ENCODE data around the gene FANCD2OS. TPM values are rescaled to one million over a fixed set of nuclear protein-coding genes. Genes with fewer than 3 reads are reported as not detected.
"Not testable (repeated sequence)": the region's sequence is repeated elsewhere in the genome, so short reads cannot be mapped to it uniquely, and the experiment has no call there.

FANCD2OS gene
- total RNA-seq, 4 donors from 2014 or later: 0.77 TPM; not detected in 3

DNA sequence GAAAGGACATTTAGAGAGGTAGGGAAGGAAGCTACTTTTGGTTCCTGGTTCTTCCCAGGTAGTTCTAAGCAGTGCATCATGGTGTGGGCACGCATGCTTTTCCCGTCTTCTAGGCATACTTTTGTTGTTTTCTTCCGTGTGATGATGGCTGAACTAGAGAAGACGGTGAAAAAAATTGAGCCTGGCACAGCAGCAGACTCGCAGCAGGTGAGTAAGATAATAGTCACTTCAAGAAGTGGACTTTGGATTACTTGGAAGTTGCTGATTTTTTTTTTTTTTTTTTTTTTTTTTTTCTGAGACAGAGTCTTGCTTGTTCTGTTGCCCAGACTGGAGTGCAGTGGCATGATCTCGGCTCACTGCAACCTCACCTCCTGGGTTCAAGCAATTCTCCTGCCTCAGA, 17.9 kb downstream of the FANCD2OS start:
- H3K4me1 ChIP-seq: no peaks in the 10 kb centered on the region
- H3K9me3 ChIP-seq: no peaks in the 10 kb centered on the region
- WGBS, 2 donors (ENCODE audit: low coverage in 1 of 2): 88% methylated on average over 6 of the region's 6 CpGs; no CpG with 5 or more reads in 1 of the 2 donors
- H3K36me3 ChIP-seq: no peaks in the 10 kb centered on the region
- TF ChIP-seq, protein P1, sequence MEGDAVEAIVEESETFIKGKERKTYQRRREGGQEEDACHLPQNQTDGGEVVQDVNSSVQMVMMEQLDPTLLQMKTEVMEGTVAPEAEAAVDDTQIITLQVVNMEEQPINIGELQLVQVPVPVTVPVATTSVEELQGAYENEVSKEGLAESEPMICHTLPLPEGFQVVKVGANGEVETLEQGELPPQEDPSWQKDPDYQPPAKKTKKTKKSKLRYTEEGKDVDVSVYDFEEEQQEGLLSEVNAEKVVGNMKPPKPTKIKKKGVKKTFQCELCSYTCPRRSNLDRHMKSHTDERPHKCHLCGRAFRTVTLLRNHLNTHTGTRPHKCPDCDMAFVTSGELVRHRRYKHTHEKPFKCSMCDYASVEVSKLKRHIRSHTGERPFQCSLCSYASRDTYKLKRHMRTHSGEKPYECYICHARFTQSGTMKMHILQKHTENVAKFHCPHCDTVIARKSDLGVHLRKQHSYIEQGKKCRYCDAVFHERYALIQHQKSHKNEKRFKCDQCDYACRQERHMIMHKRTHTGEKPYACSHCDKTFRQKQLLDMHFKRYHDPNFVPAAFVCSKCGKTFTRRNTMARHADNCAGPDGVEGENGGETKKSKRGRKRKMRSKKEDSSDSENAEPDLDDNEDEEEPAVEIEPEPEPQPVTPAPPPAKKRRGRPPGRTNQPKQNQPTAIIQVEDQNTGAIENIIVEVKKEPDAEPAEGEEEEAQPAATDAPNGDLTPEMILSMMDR (IDR thresholded peaks at IDR 0.05): no peak
- TF ChIP-seq EP300 (IDR thresholded peaks at IDR 0.05) (no peak), POLR2AphosphoS5 (IDR thresholded peaks at IDR 0.05) (no peak), POLR2A (IDR thresholded peaks at IDR 0.05) (no peak)
- no peak overlapping the region for H3K27ac ChIP-seq
- H3K27me3 ChIP-seq: no peaks in the 10 kb centered on the region
- no peak for ATAC-seq
- no peak overlapping the region for H3K4me3 ChIP-seq

DNA sequence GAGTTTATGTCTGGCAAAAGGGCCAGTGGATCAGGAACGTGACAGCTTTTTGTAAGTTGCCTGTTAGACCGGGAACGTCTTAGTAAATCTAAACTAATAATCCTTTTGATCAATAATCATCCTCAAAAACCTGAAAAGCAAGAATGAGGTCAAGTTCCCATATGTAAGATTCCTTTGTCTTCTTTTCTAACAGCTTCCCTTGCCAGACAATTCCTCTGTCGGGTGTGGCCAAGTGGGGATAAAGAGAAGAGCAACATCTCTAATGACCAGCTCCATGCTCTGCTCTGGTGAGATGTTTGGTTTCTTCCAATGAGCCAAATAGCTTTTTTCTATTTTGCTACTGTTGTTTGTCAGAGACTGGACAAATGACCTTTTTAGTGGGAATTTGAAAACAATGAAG, 19.8 kb downstream of the FANCD2OS start:
- Histone ChIP-seq H3K4me1 (no peaks in the 10 kb centered on the region), H3K27ac (no peak overlapping the region), H3K4me3 (no peak overlapping the region), H3K9me3 (no peaks in the 10 kb centered on the region), H3K27me3 (no peaks in the 10 kb centered on the region), H3K36me3 (no peaks in the 10 kb centered on the region)
- WGBS, 2 donors (ENCODE audit: low coverage in 1 of 2): 84 to 89% methylated on average over 4 of the region's 4 CpGs
- ATAC-seq: no peak
- TF ChIP-seq POLR2AphosphoS5 (IDR thresholded peaks at IDR 0.05) (no peak), EP300 (IDR thresholded peaks at IDR 0.05) (no peak), POLR2A (IDR thresholded peaks at IDR 0.05) (no peak)
- TF ChIP-seq, protein P1 (IDR thresholded peaks at IDR 0.05): no peak

DNA sequence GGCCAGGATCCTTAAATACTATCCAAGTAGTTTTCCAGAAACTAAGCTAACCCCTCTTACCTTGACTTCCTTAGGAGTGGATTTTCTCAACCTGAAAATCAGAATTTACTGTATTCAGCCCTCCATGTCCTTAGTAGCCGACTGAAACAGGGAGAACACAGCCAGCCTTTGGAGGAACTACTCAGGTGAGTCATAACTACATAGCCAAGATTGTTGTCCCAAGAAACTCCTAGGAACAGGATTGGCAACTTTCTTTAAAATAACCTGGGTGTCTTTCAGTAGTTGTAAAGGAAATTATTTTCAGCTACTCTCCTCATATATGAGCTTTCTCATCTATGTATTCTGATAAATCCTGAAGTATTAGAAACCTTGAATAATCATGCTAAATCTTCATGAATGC, 22.3 kb downstream of the FANCD2OS start:
- H3K27me3 ChIP-seq: no peaks in the 10 kb centered on the region
- 100% methylated on average over 1 of the region's 1 CpG for WGBS, 2 donors (ENCODE audit: low coverage in 1 of 2)
- no peak overlapping the region for H3K4me3 ChIP-seq
- H3K9me3 ChIP-seq: no peaks in the 10 kb centered on the region
- H3K4me1 ChIP-seq: no peaks in the 10 kb centered on the region
- ATAC-seq: no peak
- TF ChIP-seq EP300 (IDR thresholded peaks at IDR 0.05): no peak
- TF ChIP-seq, protein P1 (IDR thresholded peaks at IDR 0.05): no peak
- H3K27ac ChIP-seq: no peak overlapping the region
- H3K36me3 ChIP-seq: no peaks in the 10 kb centered on the region

DNA sequence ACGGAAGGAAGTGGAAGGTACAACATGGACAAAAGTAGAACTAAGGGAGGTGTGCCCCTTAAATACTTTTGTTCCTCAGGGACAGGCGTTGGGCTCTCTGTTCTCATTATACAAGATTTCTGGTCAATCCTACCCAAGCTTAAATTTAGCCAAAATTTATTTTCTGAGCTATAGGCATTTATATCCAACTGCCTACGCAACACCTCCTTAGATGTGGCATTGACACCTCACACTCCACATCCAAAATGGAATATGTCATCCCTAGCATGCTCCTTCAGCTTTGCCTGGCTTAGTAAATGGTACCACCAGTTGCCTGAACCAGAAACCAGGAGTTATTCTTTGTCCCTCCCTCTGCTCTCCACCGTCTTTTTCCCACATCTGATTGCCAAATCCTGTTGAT, 26.2 kb downstream of the FANCD2OS start:
- H3K9me3 ChIP-seq: no peaks in the 10 kb centered on the region
- no peak overlapping the region for H3K27ac ChIP-seq
- no peaks in the 10 kb centered on the region for H3K4me1 ChIP-seq
- H3K4me3 ChIP-seq: no peak overlapping the region
- H3K27me3 ChIP-seq: no peaks in the 10 kb centered on the region
- ATAC-seq: no peak
- no peak for TF ChIP-seq EP300 (IDR thresholded peaks at IDR 0.05)
- TF ChIP-seq, protein P1 (IDR thresholded peaks at IDR 0.05): no peak
- WGBS, 2 donors (ENCODE audit: low coverage in 1 of 2): 95 to 96% methylated on average over 4 of the region's 4 CpGs
- H3K36me3 ChIP-seq: no peaks in the 10 kb centered on the region

DNA sequence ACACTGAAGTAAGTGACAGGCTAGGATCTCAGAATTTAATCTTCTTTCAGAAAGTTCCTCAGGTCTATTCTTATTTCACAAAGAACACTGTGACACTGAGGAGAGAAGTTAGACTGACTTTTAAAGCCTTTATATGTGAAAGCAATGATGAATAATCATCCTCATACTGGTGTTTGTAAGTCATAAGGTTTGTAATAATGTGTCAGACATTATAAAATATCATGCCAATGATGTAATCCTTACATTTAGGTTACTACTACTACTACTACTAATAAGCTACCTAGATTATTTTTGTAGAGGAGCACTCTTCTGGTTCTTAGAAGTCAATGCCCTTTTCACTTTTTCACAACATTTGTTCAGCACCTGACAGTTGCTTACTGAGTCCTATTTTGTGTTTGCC, 33.4 kb downstream of the FANCD2OS start:
- ATAC-seq: no peak
- Histone ChIP-seq H3K4me3 (no peak overlapping the region), H3K36me3 (no peaks in the 10 kb centered on the region), H3K27ac (no peak overlapping the region), H3K27me3 (no peaks in the 10 kb centered on the region), H3K9me3 (no peaks in the 10 kb centered on the region), H3K4me1 (no peaks in the 10 kb centered on the region)
- TF ChIP-seq, protein P1 (IDR thresholded peaks at IDR 0.05): no peak
- TF ChIP-seq EP300 (IDR thresholded peaks at IDR 0.05) (no peak), POLR2A (IDR thresholded peaks at IDR 0.05) (no peak), POLR2AphosphoS5 (IDR thresholded peaks at IDR 0.05) (no peak)

DNA sequence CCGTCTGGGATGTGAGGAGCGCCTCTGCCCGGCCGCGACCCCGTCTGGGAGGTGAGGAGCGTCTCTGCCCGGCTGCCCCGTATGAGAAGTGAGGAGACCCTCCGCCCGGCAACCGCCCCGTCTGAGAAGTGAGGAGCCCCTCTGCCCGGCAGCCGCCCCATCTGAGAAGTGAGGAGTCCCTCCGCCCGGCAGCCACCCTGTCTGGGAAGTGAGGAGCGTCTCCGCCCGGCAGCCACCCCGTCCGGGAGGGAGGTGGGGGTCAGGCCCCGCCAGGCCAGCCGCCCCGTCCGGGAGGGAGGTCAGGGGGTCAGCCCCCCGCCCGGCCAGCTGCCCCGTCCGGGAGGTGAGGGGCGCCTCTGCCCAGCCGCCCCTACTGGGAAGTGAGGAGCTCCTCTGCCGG, 38.0 kb downstream of the FANCD2OS start:
- H3K27ac ChIP-seq, H3K4me1 ChIP-seq, ATAC-seq, H3K4me3 ChIP-seq, H3K36me3 ChIP-seq, H3K27me3 ChIP-seq, H3K9me3 ChIP-seq: not testable (repeated sequence)
- WGBS, 2 donors (ENCODE audit: low coverage in 1 of 2): no CpG with 5 or more reads among the region's 33 CpGs

Data from gastroesophageal sphincter (tissue), 4 donors.